ENCODE measurements around the gene IGSF21. TPM values are rescaled to one million over a fixed set of nuclear protein-coding genes. Genes with fewer than 3 reads are reported as not detected.
A peak's percentile ranks its signal among the peaks of the same experiment; 100 is the strongest.

The IGSF21 gene
- total RNA-seq, 5 donors from 2014 or later (not counting 1 experiment from before 2014, with no cell fraction given) = not detected

GRCh38 chr1:18201997-18202719 is 94.6 kb downstream of the IGSF21 start:
- Mint-ChIP-seq H3K4me3 (no peak overlapping the region), H3K4me1 (no peaks in the 10 kb centered on the region), H3K27ac (no peak overlapping the region), H3K9me3 (peaks cover 0 to 7% (median 3%) of the 10 kb centered on the region in 3 donors), H3K36me3 (no peaks in the 10 kb centered on the region), H3K27me3 (peaks cover 31 to 33% of the 10 kb centered on the region in 2 donors)
- Histone ChIP-seq H3K27ac (ENCODE audit: low read length) (no peak overlapping the region), H3K4me3 (ENCODE audit: control insufficient read depth in 1 of 2, extremely low read depth in 1 of 2, low read length in 1 of 2) (no peak overlapping the region), H3K27me3 (replicated peaks in 1 of 2; ENCODE audit: control insufficient read depth in 2 of 2, extremely low read depth in 1 of 2, insufficient read depth in 2 of 2, low read length in 1 of 2) (peaks cover 0 to 28% of the 10 kb centered on the region in 2 experiments), H3K36me3 (ENCODE audit: control insufficient read depth in 2 of 2, extremely low read depth in 1 of 2, insufficient read depth in 1 of 2, low read length in 1 of 2) (no peaks in the 10 kb centered on the region), H3K4me1 (ENCODE audit: control insufficient read depth in 1 of 2, extremely low read depth in 1 of 2, insufficient read depth in 2 of 2, low read length in 2 of 2) (no peaks in the 10 kb centered on the region), H3K9me3 (no peaks in the 10 kb centered on the region)
- ATAC-seq (replicated peaks in 1 of 4) (no peak), DNase-seq (no peak)
- CTCF ChIA-PET = no interaction called here
- POLR2A ChIA-PET = no interaction called here
- 57% methylated on average over 3 of the region's 4 CpGs for WGBS (ENCODE audit: insufficient coverage)

- WGBS (ENCODE audit: insufficient coverage) = 72% methylated on average over 3 of the region's 4 CpGs
- ChIA-PET CTCF (no interaction called here), POLR2A (no interaction called here)
- Mint-ChIP-seq H3K4me1 (no peaks in the 10 kb centered on the region), H3K27ac (no peak overlapping the region), H3K36me3 (no peaks in the 10 kb centered on the region), H3K9me3 (peaks cover 0 to 10% (median 4%) of the 10 kb centered on the region in 3 donors), H3K4me3 (no peak overlapping the region), H3K27me3 (peaks cover 26 to 33% of the 10 kb centered on the region in 2 donors)
- H3K4me1 ChIP-seq (ENCODE audit: control insufficient read depth in 1 of 2, extremely low read depth in 1 of 2, insufficient read depth in 2 of 2, low read length in 2 of 2) = no peaks in the 10 kb centered on the region
- no peak overlapping the region for H3K27ac ChIP-seq (ENCODE audit: low read length)
- no peak for ATAC-seq (replicated peaks in 1 of 4)
- H3K27me3 ChIP-seq (replicated peaks in 1 of 2; ENCODE audit: control insufficient read depth in 2 of 2, extremely low read depth in 1 of 2, insufficient read depth in 2 of 2, low read length in 1 of 2) = peaks cover 0 to 21% of the 10 kb centered on the region in 2 experiments
- H3K4me3 ChIP-seq (ENCODE audit: control insufficient read depth in 1 of 2, extremely low read depth in 1 of 2, low read length in 1 of 2) = no peak overlapping the region
- DNase-seq = no peak
- H3K9me3 ChIP-seq = no peaks in the 10 kb centered on the region
- no peaks in the 10 kb centered on the region for H3K36me3 ChIP-seq (ENCODE audit: control insufficient read depth in 2 of 2, extremely low read depth in 1 of 2, insufficient read depth in 1 of 2, low read length in 1 of 2)
Measured at GRCh38 chr1:18203645-18204044, 96.0 kb downstream of the IGSF21 start.

- H3K4me3 ChIP-seq (ENCODE audit: control insufficient read depth in 1 of 2, extremely low read depth in 1 of 2, low read length in 1 of 2) = no peak overlapping the region
- peaks cover 0 to 10% (median 4%) of the 10 kb centered on the region in 3 donors for H3K9me3 Mint-ChIP-seq
- ATAC-seq (replicated peaks in 1 of 4) (no peak), DNase-seq (no peak)
- H3K36me3 Mint-ChIP-seq = no peaks in the 10 kb centered on the region
- no peaks in the 10 kb centered on the region for H3K4me1 Mint-ChIP-seq
- WGBS (ENCODE audit: insufficient coverage) = 100% methylated on average over 1 of the region's 1 CpG
- CTCF ChIA-PET = no interaction called here
- H3K9me3 ChIP-seq = no peaks in the 10 kb centered on the region
- H3K4me1 ChIP-seq (ENCODE audit: control insufficient read depth in 1 of 2, extremely low read depth in 1 of 2, insufficient read depth in 2 of 2, low read length in 2 of 2) = no peaks in the 10 kb centered on the region
- H3K36me3 ChIP-seq (ENCODE audit: control insufficient read depth in 2 of 2, extremely low read depth in 1 of 2, insufficient read depth in 1 of 2, low read length in 1 of 2) = no peaks in the 10 kb centered on the region
- no peak overlapping the region for H3K27ac ChIP-seq (ENCODE audit: low read length)
- H3K27me3 Mint-ChIP-seq = peaks cover 22 to 36% of the 10 kb centered on the region in 2 donors
- H3K4me3 Mint-ChIP-seq = no peak overlapping the region
- POLR2A ChIA-PET = no interaction called here
- H3K27ac Mint-ChIP-seq = no peak overlapping the region
- H3K27me3 ChIP-seq (replicated peaks in 1 of 2; ENCODE audit: control insufficient read depth in 2 of 2, extremely low read depth in 1 of 2, insufficient read depth in 2 of 2, low read length in 1 of 2) = peaks cover 0 to 15% of the 10 kb centered on the region in 2 experiments
Measured at GRCh38 chr1:18204575-18204974, 97.0 kb downstream of the IGSF21 start.

GRCh38 chr1:18205319-18205718 is 97.7 kb downstream of the IGSF21 start:
- no peak overlapping the region for H3K27ac Mint-ChIP-seq
- H3K4me3 ChIP-seq (ENCODE audit: control insufficient read depth in 1 of 2, extremely low read depth in 1 of 2, low read length in 1 of 2) = no peak overlapping the region
- H3K4me1 ChIP-seq (ENCODE audit: control insufficient read depth in 1 of 2, extremely low read depth in 1 of 2, insufficient read depth in 2 of 2, low read length in 2 of 2) = no peaks in the 10 kb centered on the region
- ChIA-PET CTCF (no interaction called here), POLR2A (no interaction called here)
- peaks cover 0 to 10% (median 4%) of the 10 kb centered on the region in 3 donors for H3K9me3 Mint-ChIP-seq
- no peak overlapping the region for H3K27ac ChIP-seq (ENCODE audit: low read length)
- H3K4me1 Mint-ChIP-seq = no peaks in the 10 kb centered on the region
- H3K36me3 ChIP-seq (ENCODE audit: control insufficient read depth in 2 of 2, extremely low read depth in 1 of 2, insufficient read depth in 1 of 2, low read length in 1 of 2) = no peaks in the 10 kb centered on the region
- H3K27me3 ChIP-seq (replicated peaks in 1 of 2; ENCODE audit: control insufficient read depth in 2 of 2, extremely low read depth in 1 of 2, insufficient read depth in 2 of 2, low read length in 1 of 2) = peaks cover 0 to 13% of the 10 kb centered on the region in 2 experiments
- WGBS (ENCODE audit: insufficient coverage) = 46% methylated on average over 4 of the region's 7 CpGs
- no peak for DNase-seq
- H3K27me3 Mint-ChIP-seq = peaks cover 22 to 33% of the 10 kb centered on the region in 2 donors
- H3K36me3 Mint-ChIP-seq = no peaks in the 10 kb centered on the region
- no peak overlapping the region for H3K4me3 Mint-ChIP-seq
- ATAC-seq (replicated peaks in 1 of 4) = no peak
- H3K9me3 ChIP-seq = no peaks in the 10 kb centered on the region

GRCh38 chr1:18211764-18212163 is 104.2 kb downstream of the IGSF21 start:
- CTCF ChIA-PET = no interaction called here
- Mint-ChIP-seq H3K27ac (no peak overlapping the region), H3K4me1 (no peaks in the 10 kb centered on the region), H3K9me3 (peaks cover 0 to 15% (median 4%) of the 10 kb centered on the region in 3 donors), H3K4me3 (no peak overlapping the region), H3K27me3 (peaks cover 9 to 14% of the 10 kb centered on the region in 2 donors), H3K36me3 (no peaks in the 10 kb centered on the region)
- ATAC-seq (replicated peaks in 1 of 4) = no peak
- H3K27me3 ChIP-seq (replicated peaks in 1 of 2; ENCODE audit: control insufficient read depth in 2 of 2, extremely low read depth in 1 of 2, insufficient read depth in 2 of 2, low read length in 1 of 2) = peaks cover 0 to 30% of the 10 kb centered on the region in 2 experiments
- WGBS (ENCODE audit: insufficient coverage) = 75% methylated on average over 7 of the region's 8 CpGs
- POLR2A ChIA-PET = no interaction called here
- no peaks in the 10 kb centered on the region for H3K9me3 ChIP-seq
- H3K4me3 ChIP-seq (ENCODE audit: control insufficient read depth in 1 of 2, extremely low read depth in 1 of 2, low read length in 1 of 2) = no peak overlapping the region
- no peak for DNase-seq
- H3K27ac ChIP-seq (ENCODE audit: low read length) = no peak overlapping the region
- no peaks in the 10 kb centered on the region for H3K4me1 ChIP-seq (ENCODE audit: control insufficient read depth in 1 of 2, extremely low read depth in 1 of 2, insufficient read depth in 2 of 2, low read length in 2 of 2)
- H3K36me3 ChIP-seq (ENCODE audit: control insufficient read depth in 2 of 2, extremely low read depth in 1 of 2, insufficient read depth in 1 of 2, low read length in 1 of 2) = no peaks in the 10 kb centered on the region

- CTCF ChIA-PET = no interaction called here
- 40% methylated on average over 2 of the region's 4 CpGs for WGBS (ENCODE audit: insufficient coverage)
- no peak for ATAC-seq (replicated peaks in 1 of 4)
- no peak overlapping the region for H3K4me3 Mint-ChIP-seq
- POLR2A ChIA-PET = interaction anchor here in 1 of 2 donors (0.6 kb wide), 1 partner anchor 96 kb away, joined by 9 read pairs; no protein-coding TSS in a partner anchor
- Histone ChIP-seq H3K36me3 (ENCODE audit: control insufficient read depth in 2 of 2, extremely low read depth in 1 of 2, insufficient read depth in 1 of 2, low read length in 1 of 2) (no peaks in the 10 kb centered on the region), H3K27ac (ENCODE audit: low read length) (no peak overlapping the region), H3K4me3 (ENCODE audit: control insufficient read depth in 1 of 2, extremely low read depth in 1 of 2, low read length in 1 of 2) (no peak overlapping the region), H3K4me1 (ENCODE audit: control insufficient read depth in 1 of 2, extremely low read depth in 1 of 2, insufficient read depth in 2 of 2, low read length in 2 of 2) (no peaks in the 10 kb centered on the region), H3K27me3 (replicated peaks in 1 of 2; ENCODE audit: control insufficient read depth in 2 of 2, extremely low read depth in 1 of 2, insufficient read depth in 2 of 2, low read length in 1 of 2) (peaks cover 0 to 20% of the 10 kb centered on the region in 2 experiments), H3K9me3 (no peaks in the 10 kb centered on the region)
- no peaks in the 10 kb centered on the region for H3K4me1 Mint-ChIP-seq
- no peaks in the 10 kb centered on the region for H3K36me3 Mint-ChIP-seq
- DNase-seq = peak in 1 of 35 experiments; percentile 4
- H3K27ac Mint-ChIP-seq = no peak overlapping the region
- H3K27me3 Mint-ChIP-seq = peaks cover 12 to 17% of the 10 kb centered on the region in 2 donors
- H3K9me3 Mint-ChIP-seq = peaks cover 16 to 26% (median 18%) of the 10 kb centered on the region in 3 donors
Measured at GRCh38 chr1:18217398-18218043, 109.9 kb downstream of the IGSF21 start.

All from T-cell (primary cell).